Lower leg skin (tissue), 3 donors: ENCODE measurements around the gene KCTD16.

Experiments used
- CTCF ChIP-seq, 3 donors: fragments of 450-650 bp; IDR thresholded peaks; one replicate each; pipeline ENCODE4 v1.5.1; 2016; ENCODE audit warnings: antibody characterized with exemption in 3 of 3, mild to moderate bottlenecking in 3 of 3, moderate library complexity in 2 of 3
- POLR2A ChIP-seq, 2 donors: fragments of 450-650 bp; IDR thresholded peaks; one replicate each; pipeline ENCODE4 v1.6.1; 2016 to 2017; ENCODE audit warnings: antibody characterized with exemption in 2 of 2, mild to moderate bottlenecking in 1 of 2, moderate library complexity in 1 of 2

GRCh38 chr5:144194144-144194543 is 23.5 kb downstream of the KCTD16 start:
- TF ChIP-seq CTCF (IDR thresholded peaks at IDR 0.05), result no peak
- no peak for TF ChIP-seq POLR2A (IDR thresholded peaks at IDR 0.05)
